Uterus (tissue), 4 donors: ENCODE data around the gene CDH6. TPM values are rescaled to one million over a fixed set of nuclear protein-coding genes. Genes with fewer than 3 reads are reported as not detected.

Experiments used
- DNase-seq, 2 donors: peaks; one replicate each; pipeline ENCODE4 v3.0.0-alpha.2; 2019 to 2020
- H3K27ac ChIP-seq, 2 donors: fragments of 200-600 bp; sonication (generic); 1 replicate in 1 of 2; 2 replicates in 1 of 2; pipeline ENCODE4 v1.5.1; 2016 to 2018
- H3K27me3 ChIP-seq, 2 donors: fragments of 200-600 bp; sonication (generic); one replicate each; pipeline ENCODE4 v1.5.1; 2018 to 2019; ENCODE audit warnings: control low read depth in 1 of 2
- H3K36me3 ChIP-seq, 2 donors: fragments of 200-600 bp; sonication (generic); one replicate each; pipeline ENCODE4 v1.5.1; 2019; ENCODE audit warnings: control low read depth in 1 of 2
- H3K4me1 ChIP-seq, 2 donors: fragments of 200-600 bp; sonication (generic); one replicate each; pipeline ENCODE4 v1.5.1; 2018 to 2019; ENCODE audit warnings: control low read depth in 1 of 2
- H3K4me3 ChIP-seq, 2 donors: fragments of 200-600 bp; sonication (generic); 1 replicate in 1 of 2; 2 replicates in 1 of 2; pipeline ENCODE4 v1.5.1; 2018 to 2019; ENCODE audit warnings: mild to moderate bottlenecking in 1 of 2
- H3K9me3 ChIP-seq, 2 donors: fragments of 200-600 bp; sonication (generic); one replicate each; pipeline ENCODE4 v1.5.1; 2019; ENCODE audit warnings: control low read depth in 1 of 2
- CTCF ChIP-seq, 4 experiments: fragments of 200-600 bp in 2 of 4; fragments of 450-650 bp in 2 of 4; sonication (generic) in 2 of 4; IDR thresholded peaks; one replicate each; pipeline ENCODE4 v1.5.1; 2016 to 2019; ENCODE audit warnings: antibody characterized with exemption in 4 of 4, mild to moderate bottlenecking in 2 of 4, moderate library complexity in 1 of 4
- POLR2A ChIP-seq, 2 donors: fragments of 450-650 bp; IDR thresholded peaks; one replicate each; pipeline ENCODE4 v1.6.1; 2016; ENCODE audit warnings: antibody characterized with exemption in 2 of 2, mild to moderate bottlenecking in 1 of 2, moderate library complexity in 1 of 2
- intact Hi-C: fragments of 100-400 bp; cut with DNase I; formaldehyde crosslinking; loops from one replicate; pipeline ENCODE4 v1.15.1; 2023; ENCODE audit warnings: low total_unique reads
- total RNA-seq, 4 donors: library from RNA; depleted of rRNA in 3 of 4; stranded (reverse); fragments of >200 nt in 3 of 4; gene quantifications; one replicate each; pipeline versions ENCODE4 v1.1.0 to v1.2.4, GENCODE V29; 2014 to 2023
- donor health status: DM: yes; HTN: yes; CAD: no.

Gene CDH6
- total RNA-seq, 4 donors from 2014 or later = 2.1 to 23.4 (median 7.0) TPM

GRCh38 chr5:31268686-31269085 lies 75.2 kb downstream of the CDH6 start:
- Histone ChIP-seq H3K36me3 (no peaks in the 10 kb centered on the region), H3K27me3 (no peaks in the 10 kb centered on the region), H3K4me1 (no peaks in the 10 kb centered on the region), H3K27ac (no peak overlapping the region), H3K4me3 (no peak overlapping the region), H3K9me3 (no peaks in the 10 kb centered on the region)
- DNase-seq = no peak
- intact Hi-C loops = no loop called here
- TF ChIP-seq POLR2A (IDR thresholded peaks at IDR 0.05) = no peak
- no peak for TF ChIP-seq CTCF (IDR thresholded peaks at IDR 0.05)

DNA sequence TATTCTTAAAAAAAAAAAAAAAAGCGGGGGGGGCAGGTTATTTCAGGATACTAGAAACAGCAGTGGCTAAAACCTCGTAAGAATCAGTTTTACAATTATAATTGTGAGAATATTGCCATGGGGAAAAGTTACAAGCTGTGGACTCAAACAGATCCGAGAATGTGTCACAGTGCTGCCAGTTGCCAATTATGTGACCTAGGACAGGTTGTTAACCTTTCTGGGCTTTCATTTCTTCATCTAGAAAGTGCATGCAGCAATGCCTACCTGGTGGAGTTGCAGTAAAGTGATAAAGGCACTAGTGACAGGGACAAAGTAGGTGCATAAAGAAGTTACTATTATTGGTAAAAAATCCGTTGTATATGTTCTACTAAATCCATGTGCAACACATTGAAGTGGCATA lies 75.8 kb downstream of the CDH6 start:
- H3K9me3 ChIP-seq = no peaks in the 10 kb centered on the region
- H3K4me1 ChIP-seq = no peaks in the 10 kb centered on the region
- no peak overlapping the region for H3K27ac ChIP-seq
- TF ChIP-seq POLR2A (IDR thresholded peaks at IDR 0.05) (no peak), CTCF (IDR thresholded peaks at IDR 0.05) (no peak)
- no peak for DNase-seq
- H3K27me3 ChIP-seq = no peaks in the 10 kb centered on the region
- H3K36me3 ChIP-seq = no peaks in the 10 kb centered on the region
- no peak overlapping the region for H3K4me3 ChIP-seq
- intact Hi-C loops = no loop called here

DNA sequence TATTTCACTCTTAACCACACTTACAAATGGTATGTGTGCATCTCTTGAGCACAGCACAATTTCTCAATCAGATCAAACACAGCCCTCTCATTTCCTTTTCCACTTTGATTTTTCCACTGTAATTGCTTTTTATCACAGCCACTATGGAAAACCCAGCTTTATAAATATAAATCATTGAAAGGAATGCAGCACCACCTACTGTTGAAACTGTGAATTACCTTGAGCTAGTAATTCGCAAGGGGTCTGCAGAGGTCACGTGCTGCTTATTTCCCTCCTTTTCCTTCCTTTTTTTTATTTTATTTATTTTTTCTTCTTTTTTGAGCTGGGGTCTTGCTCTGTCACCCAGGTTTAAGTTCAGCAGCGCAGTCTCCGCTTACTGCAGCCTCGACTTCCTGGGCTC lies 76.9 kb downstream of the CDH6 start:
- no peaks in the 10 kb centered on the region for H3K4me1 ChIP-seq
- no peak for DNase-seq
- no peak overlapping the region for H3K27ac ChIP-seq
- no peaks in the 10 kb centered on the region for H3K36me3 ChIP-seq
- no peaks in the 10 kb centered on the region for H3K9me3 ChIP-seq
- H3K27me3 ChIP-seq = no peaks in the 10 kb centered on the region
- no peak overlapping the region for H3K4me3 ChIP-seq
- TF ChIP-seq POLR2A (IDR thresholded peaks at IDR 0.05) (no peak), CTCF (IDR thresholded peaks at IDR 0.05) (no peak)
- intact Hi-C loops = no loop called here

DNA sequence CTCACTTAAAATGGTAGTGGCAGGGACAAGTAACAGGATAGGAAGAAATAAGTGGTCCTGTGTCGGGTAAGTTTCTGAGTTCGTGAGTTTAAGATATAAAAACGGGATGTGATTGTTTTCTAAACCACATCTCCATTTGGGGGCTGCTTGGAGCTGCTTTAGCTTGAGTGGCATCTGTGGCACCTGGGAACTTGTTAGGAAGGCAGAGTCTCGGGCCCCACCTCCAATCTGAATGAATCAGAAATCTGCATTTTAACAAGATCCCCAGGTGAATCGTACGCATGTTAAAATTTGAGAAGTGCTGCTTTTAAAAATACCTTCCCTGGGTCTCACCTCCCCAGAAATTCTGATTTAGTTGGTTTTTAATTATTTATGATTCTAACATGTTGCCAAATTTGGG lies 78.1 kb downstream of the CDH6 start:
- H3K36me3 ChIP-seq = no peaks in the 10 kb centered on the region
- H3K27me3 ChIP-seq = no peaks in the 10 kb centered on the region
- no peaks in the 10 kb centered on the region for H3K9me3 ChIP-seq
- DNase-seq = no peak
- no peak overlapping the region for H3K4me3 ChIP-seq
- H3K27ac ChIP-seq = no peak overlapping the region
- H3K4me1 ChIP-seq = no peaks in the 10 kb centered on the region
- intact Hi-C loops = no loop called here
- no peak for TF ChIP-seq POLR2A (IDR thresholded peaks at IDR 0.05)
- TF ChIP-seq CTCF (IDR thresholded peaks at IDR 0.05) = no peak

DNA sequence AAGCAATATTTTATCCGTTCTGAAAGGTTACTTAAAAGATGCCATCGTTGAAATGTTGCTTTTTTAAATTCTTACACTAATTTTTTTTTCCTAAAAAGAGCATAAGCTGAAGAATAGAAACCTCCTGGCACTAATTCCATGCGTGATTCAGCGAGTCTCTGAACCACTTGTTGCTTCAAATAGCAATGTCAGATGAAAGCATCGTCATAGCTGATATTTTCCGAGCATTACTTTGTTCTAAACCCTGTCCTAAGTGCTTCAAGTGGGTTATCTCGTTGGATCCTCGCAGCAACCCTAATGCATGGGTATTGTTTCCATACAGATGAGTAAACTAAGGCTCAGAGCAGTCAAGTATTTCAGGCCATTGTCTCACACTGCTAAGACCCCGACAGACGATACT lies 79.7 kb downstream of the CDH6 start:
- Histone ChIP-seq H3K9me3 (no peaks in the 10 kb centered on the region), H3K27me3 (no peaks in the 10 kb centered on the region), H3K4me3 (no peak overlapping the region), H3K27ac (no peak overlapping the region), H3K4me1 (no peaks in the 10 kb centered on the region), H3K36me3 (no peaks in the 10 kb centered on the region)
- no peak for TF ChIP-seq POLR2A (IDR thresholded peaks at IDR 0.05)
- TF ChIP-seq CTCF (IDR thresholded peaks at IDR 0.05) = no peak
- DNase-seq = no peak
- intact Hi-C loops = no loop called here
